Epithelial cell of prostate (primary cell): ENCODE results near the gene PANK2.
A peak's percentile ranks its signal among the peaks of the same experiment; 100 is the strongest.
"Not testable (repeated sequence)": the region's sequence is repeated elsewhere in the genome, so short reads cannot be mapped to it uniquely, and the experiment has no call there.

Experiments
- DNase-seq: peaks from one replicate; pipeline ENCODE4 v3.0.0-alpha.2; 2011; ENCODE audit warnings: low read depth, low spot score
- H3K27ac ChIP-seq: fragments of 450-650 bp; 2 replicates; pipeline ENCODE4 v1.5.1; 2017; ENCODE audit warnings: mild to moderate bottlenecking

PANK2 gene

GRCh38 chr20:3898639-3899038 is 9.5 kb downstream of the PANK2 start:
- DNase-seq, result no peak

GRCh38 chr20:3900187-3900604 is 11.0 kb downstream of the PANK2 start:
- DNase-seq, result no peak
- peak overlapping the region; percentile 76 for H3K27ac ChIP-seq

More at GRCh38 chr20:3898639-3899038, 9.5 kb downstream of the PANK2 start:
- peak overlapping the region; percentile 76 for H3K27ac ChIP-seq

- no peak for DNase-seq
- peak overlapping the region; percentile 76 for H3K27ac ChIP-seq
Measured at GRCh38 chr20:3901028-3901705, 12.0 kb downstream of the PANK2 start.

GRCh38 chr20:3901706-3902440 is 12.7 kb downstream of the PANK2 start:
- DNase-seq, result no peak
- H3K27ac ChIP-seq, result peak overlapping the region; percentile 76

- H3K27ac ChIP-seq, result peak overlapping the region; percentile 34
- no peak for DNase-seq
Measured at GRCh38 chr20:3902446-3902845, 13.3 kb downstream of the PANK2 start.

- H3K27ac ChIP-seq, result no peak overlapping the region
- no peak for DNase-seq
Measured at GRCh38 chr20:3904224-3904623, 15.0 kb downstream of the PANK2 start.

- DNase-seq, result no peak
- no peak overlapping the region for H3K27ac ChIP-seq
Measured at GRCh38 chr20:3904857-3905256, 15.7 kb downstream of the PANK2 start.

GRCh38 chr20:3906744-3907721 is 17.8 kb downstream of the PANK2 start:
- not testable (repeated sequence) for H3K27ac ChIP-seq

GRCh38 chr20:3908667-3909066 is 19.5 kb downstream of the PANK2 start:
- H3K27ac ChIP-seq, result no peak overlapping the region
- no peak for DNase-seq

More at GRCh38 chr20:3906744-3907721, 17.8 kb downstream of the PANK2 start:
- DNase-seq, result not testable (repeated sequence)

- DNase-seq, result no peak
- H3K27ac ChIP-seq, result peak overlapping the region; percentile 14
Measured at GRCh38 chr20:3909952-3910366, 20.8 kb downstream of the PANK2 start.

GRCh38 chr20:3910853-3911252 is 21.7 kb downstream of the PANK2 start:
- H3K27ac ChIP-seq, result no peak overlapping the region
- DNase-seq, result no peak

GRCh38 chr20:3911956-3912355 is 22.8 kb downstream of the PANK2 start:
- no peak for DNase-seq
- no peak overlapping the region for H3K27ac ChIP-seq

GRCh38 chr20:3914446-3914845 is 25.3 kb downstream of the PANK2 start:
- no peak for DNase-seq
- H3K27ac ChIP-seq, result no peak overlapping the region

GRCh38 chr20:3915691-3916090 is 26.5 kb downstream of the PANK2 start:
- DNase-seq, result no peak
- H3K27ac ChIP-seq, result no peak overlapping the region

GRCh38 chr20:3916364-3916763 is 27.2 kb downstream of the PANK2 start:
- DNase-seq, result no peak
- H3K27ac ChIP-seq, result no peak overlapping the region

GRCh38 chr20:3919352-3919751 is 30.2 kb downstream of the PANK2 start:
- no peak overlapping the region for H3K27ac ChIP-seq

GRCh38 chr20:3922223-3922982 is 33.2 kb downstream of the PANK2 start:
- H3K27ac ChIP-seq, result peak overlapping the region; percentile 19
- no peak for DNase-seq

More at GRCh38 chr20:3919352-3919751, 30.2 kb downstream of the PANK2 start:
- no peak for DNase-seq

- no peak for DNase-seq
- peak overlapping the region; percentile 19 for H3K27ac ChIP-seq
Measured at GRCh38 chr20:3922983-3923339, 33.8 kb downstream of the PANK2 start.

- peak overlapping the region; percentile 19 for H3K27ac ChIP-seq
- DNase-seq, result no peak
Measured at GRCh38 chr20:3923818-3924217, 34.6 kb downstream of the PANK2 start.
